Transverse colon (tissue), 4 donors: ENCODE data around the gene BPIFB3. TPM values are rescaled to one million over a fixed set of nuclear protein-coding genes. Genes with fewer than 3 reads are reported as not detected.
"Not testable (repeated sequence)": the region's sequence is repeated elsewhere in the genome, so short reads cannot be mapped to it uniquely, and the experiment has no call there.

ENCODE experiments used
- DNase-seq: peaks from one replicate; pipeline ENCODE4 v3.0.0-alpha.2; 2019
- H3K27ac ChIP-seq, 4 donors: fragments of 200-600 bp; sonication (generic); 2 replicates each; pipeline ENCODE4 v1.5.1; 2016 to 2018; ENCODE audit warnings: inconsistent platforms in 4 of 4
- H3K27me3 ChIP-seq: fragments of 200-600 bp; sonication (generic); 2 replicates; pipeline ENCODE4 v1.5.1; 2017; ENCODE audit warnings: inconsistent platforms
- H3K36me3 ChIP-seq, 4 donors: fragments of 200-600 bp; sonication (generic); 2 replicates each; pipeline ENCODE4 v1.5.1; 2017 to 2019; ENCODE audit warnings: inconsistent platforms in 4 of 4
- H3K4me1 ChIP-seq, 4 donors: fragments of 200-600 bp; sonication (generic); 2 replicates each; pipeline ENCODE4 v1.5.1; 2017 to 2020; ENCODE audit warnings: inconsistent platforms in 4 of 4
- H3K4me3 ChIP-seq, 4 donors: fragments of 200-600 bp; sonication (generic); 1 replicate in 1 of 4; 2 replicates in 3 of 4; pipeline versions ENCODE4 v1.5.1 to v1.6.1; 2017 to 2019; ENCODE audit warnings: inconsistent platforms in 4 of 4
- H3K9me3 ChIP-seq, 2 donors: fragments of 200-600 bp; sonication (generic); 2 replicates each; pipeline ENCODE4 v1.5.1; 2017 to 2019; ENCODE audit warnings: inconsistent platforms in 2 of 2
- CTCF ChIP-seq, 5 experiments: fragments of 200-600 bp in 3 of 5; fragments of 450-650 bp in 2 of 5; sonication (generic) in 3 of 5; IDR thresholded peaks; 1 replicate in 2 of 5; 2 replicates in 3 of 5; pipeline ENCODE4 v1.5.1; 2016 to 2017; ENCODE audit warnings: antibody characterized with exemption in 5 of 5, inconsistent platforms in 3 of 5, mild to moderate bottlenecking in 2 of 5, moderate library complexity in 1 of 5
- EP300 ChIP-seq: sonication (generic); formaldehyde crosslinking; IDR thresholded peaks from one replicate; pipeline ENCODE4 v1.6.1; 2017; ENCODE audit warnings: antibody characterized with exemption, low read depth
- POLR2A ChIP-seq: fragments of 450-650 bp; IDR thresholded peaks from one replicate; pipeline ENCODE4 v1.6.1; 2016; ENCODE audit warnings: antibody characterized with exemption, mild to moderate bottlenecking, moderate library complexity
- POLR2AphosphoS5 ChIP-seq, 3 donors: sonication (generic); formaldehyde crosslinking; IDR thresholded peaks; one replicate each; pipeline ENCODE4 v1.6.1; 2016; ENCODE audit warnings: antibody characterized with exemption in 3 of 3
- WGBS, 2 donors: methylation state at CpG; one replicate each; pipeline ENCODE4 v1.1.5; 2018; ENCODE audit warnings: low coverage in 1 of 2; 5-methylcytosine and 5-hydroxymethylcytosine counted together
- in situ Hi-C, 4 donors: fragments of 200-750 bp; cut with MboI; loops; one replicate each; pipeline versions ENCODE4 v1.15.0 to v1.15.1; 2017; ENCODE audit warnings: low sequenced_read_pairs in 3 of 4, low pct_ligation_motif_present in 1 of 4, low pct_unique_long_range_greater_than_20kb in 1 of 4
- intact Hi-C: fragments of 100-400 bp; cut with DNase I; formaldehyde crosslinking; loops from one replicate; pipeline ENCODE4 v1.15.1; 2023; ENCODE audit warnings: low total_unique reads
- total RNA-seq, 4 donors: library from RNA; depleted of rRNA; stranded (reverse); fragments of >200 nt; gene quantifications; one replicate each; pipeline ENCODE4 v1.1.0, GENCODE V29; 2016

BPIFB3 gene
- total RNA-seq, 4 donors from 2014 or later: not detected

GRCh38 chr20:33110147-33110825, 56.6 kb downstream of the BPIFB3 start:
- WGBS, 2 donors: 71 to 75% methylated on average over 8 of the region's 8 CpGs
- TF ChIP-seq POLR2A: no peak
- no peak for TF ChIP-seq CTCF (IDR thresholded peaks at IDR 0.05)
- TF ChIP-seq POLR2AphosphoS5 (IDR thresholded peaks at IDR 0.05): no peak
- no peak for TF ChIP-seq EP300
- in situ Hi-C loops: no loop called here
- Histone ChIP-seq H3K27me3 (no peaks in the 10 kb centered on the region), H3K4me1 (no peaks in the 10 kb centered on the region), H3K9me3 (no peaks in the 10 kb centered on the region), H3K36me3 (no peaks in the 10 kb centered on the region), H3K27ac (no peak overlapping the region), H3K4me3 (no peak overlapping the region)
- no peak for DNase-seq
- intact Hi-C loops: no loop called here

GRCh38 chr20:33111306-33111705, 57.6 kb downstream of the BPIFB3 start:
- intact Hi-C loops: no loop called here
- no peak for DNase-seq
- WGBS, 2 donors: 91% methylated on average over 4 of the region's 5 CpGs; no CpG with 5 or more reads in 1 of the 2 donors

GRCh38 chr20:33112547-33113386, 59.1 kb downstream of the BPIFB3 start:
- DNase-seq: no peak
- no peak for TF ChIP-seq POLR2A
- TF ChIP-seq EP300: no peak
- no peak for TF ChIP-seq CTCF (IDR thresholded peaks at IDR 0.05)
- no peak for TF ChIP-seq POLR2AphosphoS5 (IDR thresholded peaks at IDR 0.05)
- H3K36me3 ChIP-seq: no peaks in the 10 kb centered on the region
- H3K4me3 ChIP-seq: no peak overlapping the region
- no peak overlapping the region for H3K27ac ChIP-seq
- intact Hi-C loops: no loop called here
- WGBS, 2 donors: 42 to 61% methylated on average over 4 to 7 of the region's 7 CpGs
- no peaks in the 10 kb centered on the region for H3K27me3 ChIP-seq
- no peaks in the 10 kb centered on the region for H3K9me3 ChIP-seq
- in situ Hi-C loops: no loop called here
- no peaks in the 10 kb centered on the region for H3K4me1 ChIP-seq

More at GRCh38 chr20:33111306-33111705, 57.6 kb downstream of the BPIFB3 start:
- Histone ChIP-seq H3K27ac (no peak overlapping the region), H3K27me3 (no peaks in the 10 kb centered on the region), H3K36me3 (no peaks in the 10 kb centered on the region), H3K9me3 (no peaks in the 10 kb centered on the region), H3K4me3 (no peak overlapping the region), H3K4me1 (no peaks in the 10 kb centered on the region)
- TF ChIP-seq POLR2A: no peak
- no peak for TF ChIP-seq POLR2AphosphoS5 (IDR thresholded peaks at IDR 0.05)
- TF ChIP-seq CTCF (IDR thresholded peaks at IDR 0.05): no peak
- TF ChIP-seq EP300: no peak
- in situ Hi-C loops: no loop called here

- intact Hi-C loops: no loop called here
Measured at GRCh38 chr20:33113387-33113908, 59.7 kb downstream of the BPIFB3 start.

GRCh38 chr20:33115501-33115900, 61.8 kb downstream of the BPIFB3 start:
- H3K36me3 ChIP-seq, DNase-seq, H3K4me1 ChIP-seq, H3K27ac ChIP-seq, H3K27me3 ChIP-seq, in situ Hi-C loops, H3K4me3 ChIP-seq, intact Hi-C loops, H3K9me3 ChIP-seq: not testable (repeated sequence)
- WGBS, 2 donors: 93% methylated on average over 20 of the region's 34 CpGs; no CpG with 5 or more reads in 1 of the 2 donors

More at GRCh38 chr20:33113387-33113908, 59.7 kb downstream of the BPIFB3 start:
- 67 to 74% methylated on average over 1 to 6 of the region's 6 CpGs for WGBS, 2 donors
- Histone ChIP-seq H3K4me3 (no peak overlapping the region), H3K36me3 (no peaks in the 10 kb centered on the region), H3K9me3 (no peaks in the 10 kb centered on the region), H3K4me1 (no peaks in the 10 kb centered on the region), H3K27me3 (no peaks in the 10 kb centered on the region), H3K27ac (no peak overlapping the region)
- DNase-seq: no peak
- in situ Hi-C loops: no loop called here
- TF ChIP-seq CTCF (IDR thresholded peaks at IDR 0.05) (no peak), POLR2A (no peak), POLR2AphosphoS5 (IDR thresholded peaks at IDR 0.05) (no peak), EP300 (no peak)
